HepG2 (cell line): ENCODE results near the gene SMIM29. TPM values are rescaled to one million over a fixed set of nuclear protein-coding genes. Genes with fewer than 3 reads are reported as not detected.

ENCODE experiments used
- CBX5 ChIP-seq: sonication (generic); formaldehyde crosslinking; IDR thresholded peaks from 2 replicates; pipeline ENCODE4 v1.4.0; 2020; ENCODE audit warnings: missing genetic modification reagents, borderline replicate concordance
- GLI4 ChIP-seq: sonication (generic); formaldehyde crosslinking; IDR thresholded peaks from 2 replicates; pipeline ENCODE4 v1.5.1; 2020; ENCODE audit warnings: missing genetic modification reagents, mild to moderate bottlenecking, moderate library complexity, borderline replicate concordance
- KIAA2018 ChIP-seq: sonication (generic); formaldehyde crosslinking; IDR thresholded peaks from 2 replicates; pipeline ENCODE4 v1.5.0; 2020; ENCODE audit warnings: mild to moderate bottlenecking, missing genetic modification reagents, borderline replicate concordance
- PLRG1 ChIP-seq: fragments of 450-650 bp; conservative IDR thresholded peaks from 2 replicates; pipeline ENCODE4 v1.6.1; 2016
- TBL1XR1 ChIP-seq: fragments of 150-350 bp; IDR thresholded peaks from 2 replicates; pipeline ENCODE4 v1.6.1; 2014; ENCODE audit warnings: borderline replicate concordance, low read length; ENCODE audit not compliant: partially characterized antibody
- TSC22D2 ChIP-seq: sonication (generic); formaldehyde crosslinking; IDR thresholded peaks from 2 replicates; pipeline ENCODE4 v1.5.1; 2020; ENCODE audit warnings: missing genetic modification reagents, mild to moderate bottlenecking, borderline replicate concordance
- ZNF496 ChIP-seq: sonication (generic); formaldehyde crosslinking; IDR thresholded peaks from 2 replicates; pipeline ENCODE4 v1.8.1; 2023; ENCODE audit warnings: mild to moderate bottlenecking, moderate library complexity, missing genetic modification reagents; ENCODE audit not compliant: insufficient replicate concordance
- polyA plus RNA-seq, 8 experiments: library from polyadenylated mRNA; depleted of rRNA in 3 of 8; stranded (reverse) in 7 of 8; unstranded in 1 of 8; fragments of >200 nt; fragmentation: Illumina TruSeq in 4 of 8; extraction: Trizol in 4 of 8; gene quantifications; 2 replicates each; pipeline versions ENCODE4 v1.2.1 to v1.2.3, GENCODE V29; 2011 to 2016; ENCODE audit warnings: low read depth in 4 of 8, missing spikeins in 1 of 8, mixed read lengths in 1 of 8; ENCODE audit not compliant: insufficient read depth in 1 of 8
- total RNA-seq, 5 experiments: library from RNA; depleted of rRNA; stranded (reverse); fragments of >200 nt; fragmentation: Illumina TruSeq; extraction: Trizol; gene quantifications; 2 replicates each; pipeline ENCODE4 v1.2.3, GENCODE V29; 2016; ENCODE audit warnings: low read depth in 1 of 5
- TF ChIP-seq, protein P1 (sequence below): sonication (generic); formaldehyde crosslinking; IDR thresholded peaks from 2 replicates; pipeline ENCODE4 v1.5.0; 2020; ENCODE audit warnings: missing genetic modification reagents, mild to moderate bottlenecking, borderline replicate concordance
- TF ChIP-seq, protein P2 (sequence below), 2 experiments: fragments of 450-650 bp in 1 of 2; sonication (generic) in 1 of 2; formaldehyde crosslinking in 1 of 2; IDR thresholded peaks; 2 replicates each; pipeline versions ENCODE4 v1.6.1 to v1.8.0; 2016 to 2022; ENCODE audit warnings: antibody characterized with exemption in 1 of 2, mild to moderate bottlenecking in 1 of 2, missing genetic modification reagents in 1 of 2

Gene SMIM29
- total and polyA plus RNA-seq, 2 of the 13 experiments (the other 11 are each of a cell fraction or from before 2014, with no cell fraction given), result 8.8 to 15.3 TPM

- peak; percentile 7; the same call in 1 of the 2 replicates for TF ChIP-seq CBX5 (CRISPR knock-in tag)
- TF ChIP-seq, protein P1, sequence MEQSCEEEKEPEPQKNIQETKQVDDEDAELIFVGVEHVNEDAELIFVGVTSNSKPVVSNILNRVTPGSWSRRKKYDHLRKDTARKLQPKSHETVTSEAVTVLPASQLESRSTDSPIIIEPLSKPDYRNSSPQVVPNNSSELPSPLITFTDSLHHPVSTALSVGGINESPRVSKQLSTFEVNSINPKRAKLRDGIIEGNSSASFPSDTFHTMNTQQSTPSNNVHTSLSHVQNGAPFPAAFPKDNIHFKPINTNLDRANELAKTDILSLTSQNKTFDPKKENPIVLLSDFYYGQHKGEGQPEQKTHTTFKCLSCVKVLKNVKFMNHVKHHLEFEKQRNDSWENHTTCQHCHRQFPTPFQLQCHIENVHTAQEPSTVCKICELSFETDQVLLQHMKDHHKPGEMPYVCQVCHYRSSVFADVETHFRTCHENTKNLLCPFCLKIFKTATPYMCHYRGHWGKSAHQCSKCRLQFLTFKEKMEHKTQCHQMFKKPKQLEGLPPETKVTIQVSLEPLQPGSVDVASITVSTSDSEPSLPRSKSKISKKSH (CRISPR knock-in tag), result no peak
- peak; percentile 0 for TF ChIP-seq TBL1XR1
- TF ChIP-seq GLI4 (CRISPR knock-in tag), result no peak
- TF ChIP-seq, protein P2, sequence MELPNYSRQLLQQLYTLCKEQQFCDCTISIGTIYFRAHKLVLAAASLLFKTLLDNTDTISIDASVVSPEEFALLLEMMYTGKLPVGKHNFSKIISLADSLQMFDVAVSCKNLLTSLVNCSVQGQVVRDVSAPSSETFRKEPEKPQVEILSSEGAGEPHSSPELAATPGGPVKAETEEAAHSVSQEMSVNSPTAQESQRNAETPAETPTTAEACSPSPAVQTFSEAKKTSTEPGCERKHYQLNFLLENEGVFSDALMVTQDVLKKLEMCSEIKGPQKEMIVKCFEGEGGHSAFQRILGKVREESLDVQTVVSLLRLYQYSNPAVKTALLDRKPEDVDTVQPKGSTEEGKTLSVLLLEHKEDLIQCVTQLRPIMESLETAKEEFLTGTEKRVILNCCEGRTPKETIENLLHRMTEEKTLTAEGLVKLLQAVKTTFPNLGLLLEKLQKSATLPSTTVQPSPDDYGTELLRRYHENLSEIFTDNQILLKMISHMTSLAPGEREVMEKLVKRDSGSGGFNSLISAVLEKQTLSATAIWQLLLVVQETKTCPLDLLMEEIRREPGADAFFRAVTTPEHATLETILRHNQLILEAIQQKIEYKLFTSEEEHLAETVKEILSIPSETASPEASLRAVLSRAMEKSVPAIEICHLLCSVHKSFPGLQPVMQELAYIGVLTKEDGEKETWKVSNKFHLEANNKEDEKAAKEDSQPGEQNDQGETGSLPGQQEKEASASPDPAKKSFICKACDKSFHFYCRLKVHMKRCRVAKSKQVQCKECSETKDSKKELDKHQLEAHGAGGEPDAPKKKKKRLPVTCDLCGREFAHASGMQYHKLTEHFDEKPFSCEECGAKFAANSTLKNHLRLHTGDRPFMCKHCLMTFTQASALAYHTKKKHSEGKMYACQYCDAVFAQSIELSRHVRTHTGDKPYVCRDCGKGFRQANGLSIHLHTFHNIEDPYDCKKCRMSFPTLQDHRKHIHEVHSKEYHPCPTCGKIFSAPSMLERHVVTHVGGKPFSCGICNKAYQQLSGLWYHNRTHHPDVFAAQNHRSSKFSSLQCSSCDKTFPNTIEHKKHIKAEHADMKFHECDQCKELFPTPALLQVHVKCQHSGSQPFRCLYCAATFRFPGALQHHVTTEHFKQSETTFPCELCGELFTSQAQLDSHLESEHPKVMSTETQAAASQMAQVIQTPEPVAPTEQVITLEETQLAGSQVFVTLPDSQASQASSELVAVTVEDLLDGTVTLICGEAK (IDR thresholded peaks at IDR 0.05), result no peak
- TF ChIP-seq, protein P2 (CRISPR knock-in tag; IDR thresholded peaks at IDR 0.05), result peak; percentile 51; the same call in 1 of the 2 replicates
- TF ChIP-seq KIAA2018 (CRISPR knock-in tag), result 0 out of 2 replicates have a peak, but pooled peaks have one; percentile 3
- no peak for TF ChIP-seq ZNF496 (CRISPR knock-in tag)
- TF ChIP-seq TSC22D2 (CRISPR knock-in tag), result 0 out of 2 replicates have a peak, but pooled peaks have one; percentile 7
- no peak for TF ChIP-seq PLRG1
Measured at GRCh38 chr6:34248198-34248726, 544 bp downstream of the SMIM29 start (continued).
